OCI-LY3 (cell line): ENCODE measurements around the gene KRTAP29-1.

ENCODE experiments used
- H2AFZ ChIP-seq: fragments of 200-600, 300-600 bp; shearing (Covaris generic); 2 replicates; pipeline ENCODE4 v1.6.0; 2014; ENCODE audit warnings: antibody characterized with exemption, low read depth, low read length
- H3K27ac ChIP-seq: fragments of 200-600, 300-600 bp; sonication (generic); 2 replicates; pipeline ENCODE4 v1.5.1; 2014; ENCODE audit warnings: mild to moderate bottlenecking, low read length, moderate library complexity, mixed read lengths
- H3K27me3 ChIP-seq: fragments of 200-600, 300-600 bp; sonication (generic); 2 replicates; pipeline ENCODE4 v1.6.1; 2014; ENCODE audit warnings: low read depth, low read length, mixed read lengths
- H3K36me3 ChIP-seq: fragments of 200-600, 300-600 bp; sonication (generic); replicated peaks from 2 replicates; pipeline ENCODE3; 2014; ENCODE audit warnings: low read depth, low read length, mixed read lengths
- H3K4me1 ChIP-seq: fragments of 300-600, 200-600 bp; sonication (generic); 2 replicates; pipeline ENCODE4 v1.6.1; 2014; ENCODE audit warnings: low read length, mixed read lengths
- H3K4me2 ChIP-seq: fragments of 200-600, 300-600 bp; sonication (generic); 2 replicates; pipeline ENCODE4 v1.6.1; 2014; ENCODE audit warnings: low read length, mixed read lengths
- H3K4me3 ChIP-seq: fragments of 300-600, 200-600 bp; sonication (generic); 2 replicates; pipeline ENCODE4 v1.5.1; 2014; ENCODE audit warnings: antibody characterized with exemption, mild to moderate bottlenecking, low read length, moderate library complexity
- H3K79me2 ChIP-seq: fragments of 300-600, 200-600 bp; shearing (Covaris generic); 2 replicates; pipeline ENCODE4 v1.6.1; 2014; ENCODE audit warnings: mild to moderate bottlenecking, low read length, mixed read lengths
- H3K9ac ChIP-seq: fragments of 300-600, 200-600 bp; shearing (Covaris generic); 2 replicates; pipeline ENCODE4 v1.6.0; 2014; ENCODE audit warnings: mild to moderate bottlenecking, low read length, moderate library complexity
- H3K9me3 ChIP-seq: fragments of 200-600, 300-600 bp; shearing (Covaris generic); 2 replicates; pipeline ENCODE4 v1.6.1; 2014; ENCODE audit warnings: low read length, mixed read lengths; ENCODE audit not compliant: insufficient read depth
- H4K20me1 ChIP-seq: fragments of 200-600, 300-600 bp; sonication (generic); 2 replicates; pipeline ENCODE4 v1.6.1; 2016; ENCODE audit warnings: low read length, mixed read lengths; ENCODE audit not compliant: insufficient read depth
- CTCF ChIP-seq: fragments of 200-600, 300-600 bp; sonication (generic); IDR thresholded peaks from 2 replicates; pipeline ENCODE4 v1.5.1; 2014; ENCODE audit warnings: antibody characterized with exemption, low read length, low read depth
- EZH2phosphoT487 ChIP-seq: fragments of 200-600 bp; shearing (Covaris generic); IDR thresholded peaks from 2 replicates; pipeline ENCODE4 v1.6.1; 2018; ENCODE audit warnings: antibody characterized with exemption, mixed run types, low read depth

KRTAP29-1 gene

GRCh38 chr17:41322903-41323895 is 20.5 kb upstream of the KRTAP29-1 start:
- no peak overlapping the region for H3K4me3 ChIP-seq
- no peaks in the 10 kb centered on the region for H4K20me1 ChIP-seq
- H3K79me2 ChIP-seq = no peaks in the 10 kb centered on the region
- H3K4me1 ChIP-seq = no peaks in the 10 kb centered on the region
- H3K9ac ChIP-seq = no peak overlapping the region
- H3K9me3 ChIP-seq = no peaks in the 10 kb centered on the region
- no peak overlapping the region for H3K4me2 ChIP-seq
- H3K27me3 ChIP-seq = no peaks in the 10 kb centered on the region
- H3K27ac ChIP-seq = no peak overlapping the region
- TF ChIP-seq EZH2phosphoT487 (no peak), CTCF (no peak)
- no peak overlapping the region for H2AFZ ChIP-seq
- H3K36me3 ChIP-seq = no peaks in the 10 kb centered on the region

GRCh38 chr17:41322094-41322902 is 19.6 kb upstream of the KRTAP29-1 start:
- peak; percentile 65 for TF ChIP-seq CTCF
- TF ChIP-seq EZH2phosphoT487 = no peak
- Histone ChIP-seq H3K9ac (no peak overlapping the region), H3K4me1 (no peaks in the 10 kb centered on the region), H3K27me3 (no peaks in the 10 kb centered on the region), H2AFZ (no peak overlapping the region), H3K4me3 (no peak overlapping the region), H3K4me2 (no peak overlapping the region), H3K27ac (no peak overlapping the region), H3K9me3 (no peaks in the 10 kb centered on the region), H4K20me1 (no peaks in the 10 kb centered on the region), H3K79me2 (no peaks in the 10 kb centered on the region), H3K36me3 (no peaks in the 10 kb centered on the region)

GRCh38 chr17:41318231-41318630 is 15.6 kb upstream of the KRTAP29-1 start:
- H4K20me1 ChIP-seq = no peaks in the 10 kb centered on the region
- peaks cover 7% of the 10 kb centered on the region; the same call in 1 of the 2 replicates for H3K27me3 ChIP-seq
- no peak overlapping the region for H3K4me3 ChIP-seq
- no peaks in the 10 kb centered on the region for H3K9me3 ChIP-seq
- TF ChIP-seq CTCF (no peak), EZH2phosphoT487 (no peak)
- no peaks in the 10 kb centered on the region for H3K4me1 ChIP-seq
- H3K9ac ChIP-seq = no peak overlapping the region
- H3K27ac ChIP-seq = no peak overlapping the region
- no peaks in the 10 kb centered on the region for H3K36me3 ChIP-seq
- no peaks in the 10 kb centered on the region for H3K79me2 ChIP-seq
- no peak overlapping the region for H2AFZ ChIP-seq
- H3K4me2 ChIP-seq = no peak overlapping the region
